HK-2 (cell line): Measurements from ENCODE around the gene UCK2.
"Not testable (repeated sequence)": the region's sequence is repeated elsewhere in the genome, so short reads cannot be mapped to it uniquely, and the experiment has no call there.

Source experiments
- DNase-seq: peaks from one replicate; pipeline ENCODE4 v3.0.0-alpha.2; 2018; ENCODE audit not compliant: unreplicated experiment

UCK2 gene

DNA sequence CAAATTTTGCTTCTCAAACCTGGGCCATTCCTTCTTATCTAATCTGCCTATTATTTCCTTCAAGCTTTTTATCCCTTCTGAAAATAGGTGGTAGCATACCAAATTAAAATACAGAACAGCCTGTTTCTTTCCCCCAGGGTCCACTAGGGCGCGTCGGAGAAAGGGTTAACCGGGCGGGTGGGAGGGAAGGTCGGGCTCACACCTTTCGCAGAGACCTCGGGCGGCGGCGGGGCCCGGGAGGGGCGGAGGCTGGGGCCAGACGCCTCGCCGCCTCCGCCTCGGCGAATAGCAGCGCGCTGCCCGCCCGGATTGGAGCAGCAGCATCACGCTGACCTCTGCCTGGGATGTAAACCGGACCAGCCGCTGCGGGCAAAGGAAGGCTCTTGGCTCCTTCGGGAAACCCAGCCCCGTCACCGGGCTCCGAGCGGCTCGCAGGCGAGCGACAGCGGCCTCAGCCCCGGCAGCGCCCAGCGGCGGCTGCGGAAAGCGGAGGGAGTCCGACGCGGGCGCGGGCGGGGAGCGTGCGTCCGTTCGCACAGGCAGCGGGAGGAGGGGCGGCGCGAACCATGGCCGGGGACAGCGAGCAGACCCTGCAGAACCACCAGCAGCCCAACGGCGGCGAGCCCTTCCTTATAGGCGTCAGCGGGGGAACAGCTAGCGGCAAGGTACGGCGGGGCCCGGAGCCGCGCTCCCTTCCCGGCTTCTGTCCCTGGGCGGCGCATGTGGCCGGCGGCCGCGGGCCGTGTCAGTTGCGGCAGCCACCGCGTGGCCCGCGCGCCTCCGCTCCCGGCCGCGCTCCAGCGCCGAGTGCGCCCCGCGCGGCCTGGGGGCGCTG lies at the start of gene UCK2:
Gene UCK2 (plus strand): TSS at position 347 of the 835 bp plus-strand sequence. CDS start 220 bp downstream, at position 567.
- DNase-seq: peak; percentile 83

GRCh38 chr1:165778197-165778596 lies 49.2 kb upstream of the UCK2 start:
- DNase-seq: not testable (repeated sequence)

DNA sequence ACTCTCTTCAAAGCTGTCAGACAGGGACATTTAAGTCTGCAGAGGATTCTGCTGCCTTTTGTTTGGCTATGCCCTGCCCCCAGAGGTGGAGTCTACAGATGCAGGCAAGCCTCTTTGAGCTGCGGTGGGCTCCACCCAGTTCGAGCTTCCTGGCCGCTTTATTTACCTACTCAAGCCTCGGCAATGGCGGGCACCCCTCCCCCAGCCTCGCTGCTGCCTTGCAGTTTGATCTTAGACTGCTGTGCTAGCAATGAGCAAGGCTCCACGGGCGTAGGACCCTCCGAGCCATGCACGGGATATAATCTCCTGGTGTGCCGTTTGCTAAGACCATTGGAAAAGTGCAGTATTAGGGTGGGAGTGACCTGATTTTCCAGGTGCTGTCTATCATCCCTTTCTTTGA lies 43.9 kb upstream of the UCK2 start:
- not testable (repeated sequence) for DNase-seq

GRCh38 chr1:165787741-165788140 lies 39.7 kb upstream of the UCK2 start:
- no peak for DNase-seq

GRCh38 chr1:165793951-165794350 lies 33.5 kb upstream of the UCK2 start:
- DNase-seq: no peak

GRCh38 chr1:165795894-165796293 lies 31.5 kb upstream of the UCK2 start:
- no peak for DNase-seq

GRCh38 chr1:165799387-165799786 lies 28.0 kb upstream of the UCK2 start:
- DNase-seq: no peak

DNA sequence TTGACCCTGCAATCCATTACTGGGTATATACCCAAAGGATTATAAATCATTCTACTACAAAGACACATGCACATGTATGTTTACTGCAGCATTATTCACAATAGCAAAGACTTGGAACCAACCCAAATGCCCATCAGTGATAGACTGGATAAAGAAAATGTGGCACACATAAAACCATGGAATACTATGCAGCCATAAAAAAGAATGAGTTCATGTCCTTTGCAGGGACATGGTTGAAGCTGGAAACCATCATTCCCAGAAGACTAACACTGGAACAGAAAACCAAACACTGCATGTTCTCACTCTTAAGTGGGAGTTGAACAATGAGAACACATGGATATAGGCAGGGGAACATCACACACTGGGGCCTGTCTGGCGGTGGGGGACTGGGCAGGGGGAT lies 22.9 kb upstream of the UCK2 start:
- DNase-seq: not testable (repeated sequence)

DNA sequence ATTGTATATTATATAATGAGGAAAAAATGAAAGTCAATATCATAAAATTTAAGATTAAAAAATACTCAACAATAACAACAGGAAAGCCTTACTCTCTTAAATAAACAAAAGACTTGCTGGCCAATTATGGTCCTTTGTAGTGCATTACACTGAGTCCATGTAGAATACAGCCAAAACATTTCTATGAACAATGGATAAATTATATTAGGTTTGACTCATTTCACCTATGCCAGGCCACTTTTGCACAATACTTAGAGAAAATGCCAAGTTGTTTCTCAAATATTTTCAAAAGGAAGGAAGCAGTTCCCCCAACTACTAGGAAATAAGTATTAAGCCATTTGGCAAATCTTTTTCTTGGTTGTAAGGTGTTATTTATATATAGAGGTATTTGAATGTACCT lies 19.8 kb upstream of the UCK2 start:
- DNase-seq: no peak

DNA sequence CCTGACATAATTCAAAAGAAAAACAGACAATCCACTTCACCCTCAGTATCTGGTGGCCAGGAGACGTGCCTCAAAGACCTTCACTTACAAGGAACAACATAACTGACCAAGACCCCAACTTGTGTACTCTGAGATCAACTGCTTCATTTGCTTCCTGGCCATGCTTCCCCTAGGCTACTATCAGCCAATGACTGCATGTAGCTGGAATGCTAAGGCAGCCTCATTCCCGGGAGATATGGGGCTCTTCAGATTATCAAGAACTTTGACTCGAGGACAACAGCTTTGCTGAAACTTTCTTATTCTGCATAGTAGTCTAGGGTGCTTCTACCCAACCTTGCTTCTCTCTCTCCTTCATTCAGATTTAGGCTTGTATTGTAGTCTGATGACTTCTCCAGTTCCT lies 11.7 kb upstream of the UCK2 start:
- DNase-seq: no peak

DNA sequence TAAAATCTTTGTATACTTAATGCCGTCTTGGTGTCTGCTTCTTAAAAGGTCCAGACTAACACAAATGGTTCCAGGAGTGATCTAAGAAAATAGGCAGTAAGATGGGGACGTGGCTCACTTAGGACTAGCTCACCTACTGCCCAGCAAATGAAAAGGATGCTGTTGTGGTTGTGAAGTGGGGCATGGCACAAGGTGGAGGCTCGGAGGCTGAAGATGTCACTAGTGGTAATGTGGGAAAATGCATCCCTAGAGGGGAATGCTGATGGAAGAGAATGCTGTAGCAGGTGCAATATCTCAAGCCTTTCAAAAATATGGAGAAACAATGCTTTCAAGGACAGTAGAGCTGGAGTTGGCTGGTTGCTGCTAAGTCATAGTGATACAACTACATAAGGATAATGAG lies 11.3 kb upstream of the UCK2 start:
- DNase-seq: no peak

- DNase-seq: no peak
These were observed 10.5 kb upstream of the UCK2 start for GRCh38 chr1:165816826-165817497.

GRCh38 chr1:165823552-165824268 lies 3.7 kb upstream of the UCK2 start:
- no peak for DNase-seq

- no peak for DNase-seq
These were observed 3.2 kb upstream of the UCK2 start for GRCh38 chr1:165824269-165824643.

DNA sequence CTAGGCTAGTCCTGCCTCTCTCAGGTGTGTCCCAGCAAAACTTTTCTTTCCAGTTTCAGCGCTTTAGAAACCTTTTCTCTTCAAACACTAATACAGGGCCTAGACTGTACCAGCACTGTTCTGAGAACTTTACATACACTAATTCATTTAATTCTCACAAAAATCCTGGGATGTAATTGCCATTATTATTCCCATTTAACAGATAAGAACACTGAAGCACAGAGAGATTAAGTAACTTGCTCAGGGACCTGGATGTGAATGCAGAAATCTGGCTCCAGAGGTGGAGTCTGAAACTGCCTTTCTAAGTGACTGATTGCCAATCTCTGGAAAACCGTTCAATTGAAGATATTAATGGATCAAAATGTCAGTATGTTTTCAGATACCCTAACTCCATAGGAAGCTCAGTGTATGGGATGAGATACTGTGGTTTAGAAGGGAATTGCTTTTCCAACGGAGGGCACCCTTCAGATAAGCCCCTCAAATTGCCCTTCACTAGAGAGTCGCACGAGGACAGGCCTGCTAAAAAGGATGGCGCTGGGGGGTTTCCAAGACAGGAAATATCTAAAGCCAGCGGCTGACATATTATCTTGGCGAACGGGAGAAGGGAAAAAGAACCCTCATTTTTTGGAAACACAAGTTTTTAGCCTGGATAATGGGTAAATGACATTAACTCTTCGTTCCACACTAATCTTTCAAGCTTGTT lies 698 bp upstream of the UCK2 start:
- DNase-seq: no peak

GRCh38 chr1:165828103-165828668 lies 772 bp downstream of the UCK2 start:
- peak; percentile 64 for DNase-seq

GRCh38 chr1:165828669-165829329 lies 1.4 kb downstream of the UCK2 start:
- DNase-seq: peak; percentile 76

- DNase-seq: no peak
These were observed 2.5 kb downstream of the UCK2 start for GRCh38 chr1:165829888-165830287.

DNA sequence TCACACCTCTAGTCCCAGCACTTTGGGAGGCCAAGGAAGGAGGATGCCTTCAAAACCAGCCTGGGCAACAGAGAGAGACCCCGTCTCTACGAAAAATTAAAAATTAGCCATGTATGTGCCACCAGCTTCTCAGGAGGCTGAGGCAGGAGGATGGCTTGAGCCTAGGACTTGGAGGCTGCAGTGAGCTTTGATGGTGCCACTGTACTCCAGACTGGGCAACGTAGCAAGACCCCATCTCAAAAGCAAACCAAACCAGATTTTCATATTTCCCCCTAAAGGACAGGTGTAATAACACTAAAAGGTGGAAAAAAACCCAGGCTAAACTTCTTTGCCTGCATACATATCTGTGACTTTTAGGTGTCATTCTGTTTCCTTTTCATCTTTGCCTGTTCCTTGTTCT lies 3.7 kb downstream of the UCK2 start:
- no peak for DNase-seq

- DNase-seq: no peak
These were observed 5.5 kb downstream of the UCK2 start for GRCh38 chr1:165832902-165833301.

GRCh38 chr1:165833358-165833757 lies 5.9 kb downstream of the UCK2 start:
- DNase-seq: no peak
